ENCODE results near the gene SIAH2. TPM values are rescaled to one million over a fixed set of nuclear protein-coding genes. Genes with fewer than 3 reads are reported as not detected.

SIAH2 gene
- total RNA-seq, 1 donor, result 22.5 TPM

DNA sequence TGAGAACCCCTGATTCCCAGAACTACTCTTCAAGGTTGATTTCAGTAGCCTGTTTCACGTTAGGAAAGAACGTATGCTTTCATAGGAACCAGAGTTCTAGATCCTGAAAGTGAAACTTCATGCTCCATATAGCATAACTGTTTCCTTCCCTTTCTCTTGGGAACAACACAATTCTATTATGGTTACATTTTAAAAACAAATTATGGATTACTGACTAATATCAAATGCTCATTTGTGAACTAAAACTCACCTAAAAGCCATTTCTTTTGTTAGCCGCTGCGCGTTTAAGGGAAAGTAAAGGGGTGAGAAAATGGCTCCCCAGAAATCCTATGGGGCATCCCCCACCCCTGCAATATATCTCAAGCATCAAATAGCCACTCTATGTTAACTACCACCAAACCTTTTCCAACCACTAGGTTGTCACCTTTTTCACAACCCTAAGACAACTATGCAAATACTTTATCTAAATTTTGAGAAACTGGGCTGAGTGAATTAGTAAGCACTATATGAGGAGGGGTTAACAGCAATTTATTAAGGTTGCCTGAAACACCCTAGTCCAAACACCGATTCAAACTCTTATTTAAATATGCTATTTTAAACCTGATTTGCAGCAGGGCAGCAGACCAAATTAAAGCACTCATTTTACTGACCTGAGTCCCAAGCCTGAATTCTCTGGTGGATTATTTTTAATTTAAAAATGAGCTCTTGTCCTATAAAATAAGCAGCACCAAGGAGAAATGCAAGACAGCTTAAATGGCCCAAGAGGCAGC, 2.4 kb downstream of the SIAH2 start:
- TF ChIP-seq, protein P1, sequence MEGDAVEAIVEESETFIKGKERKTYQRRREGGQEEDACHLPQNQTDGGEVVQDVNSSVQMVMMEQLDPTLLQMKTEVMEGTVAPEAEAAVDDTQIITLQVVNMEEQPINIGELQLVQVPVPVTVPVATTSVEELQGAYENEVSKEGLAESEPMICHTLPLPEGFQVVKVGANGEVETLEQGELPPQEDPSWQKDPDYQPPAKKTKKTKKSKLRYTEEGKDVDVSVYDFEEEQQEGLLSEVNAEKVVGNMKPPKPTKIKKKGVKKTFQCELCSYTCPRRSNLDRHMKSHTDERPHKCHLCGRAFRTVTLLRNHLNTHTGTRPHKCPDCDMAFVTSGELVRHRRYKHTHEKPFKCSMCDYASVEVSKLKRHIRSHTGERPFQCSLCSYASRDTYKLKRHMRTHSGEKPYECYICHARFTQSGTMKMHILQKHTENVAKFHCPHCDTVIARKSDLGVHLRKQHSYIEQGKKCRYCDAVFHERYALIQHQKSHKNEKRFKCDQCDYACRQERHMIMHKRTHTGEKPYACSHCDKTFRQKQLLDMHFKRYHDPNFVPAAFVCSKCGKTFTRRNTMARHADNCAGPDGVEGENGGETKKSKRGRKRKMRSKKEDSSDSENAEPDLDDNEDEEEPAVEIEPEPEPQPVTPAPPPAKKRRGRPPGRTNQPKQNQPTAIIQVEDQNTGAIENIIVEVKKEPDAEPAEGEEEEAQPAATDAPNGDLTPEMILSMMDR (IDR thresholded peaks at IDR 0.05; ENCODE audit: insufficient read depth, low read length), result no peak
- DNase-seq (ENCODE audit: low read depth), result no peak
- H3K4me3 ChIP-seq (ENCODE audit: low read depth, low read length), result peak overlapping the region; percentile 97

DNA sequence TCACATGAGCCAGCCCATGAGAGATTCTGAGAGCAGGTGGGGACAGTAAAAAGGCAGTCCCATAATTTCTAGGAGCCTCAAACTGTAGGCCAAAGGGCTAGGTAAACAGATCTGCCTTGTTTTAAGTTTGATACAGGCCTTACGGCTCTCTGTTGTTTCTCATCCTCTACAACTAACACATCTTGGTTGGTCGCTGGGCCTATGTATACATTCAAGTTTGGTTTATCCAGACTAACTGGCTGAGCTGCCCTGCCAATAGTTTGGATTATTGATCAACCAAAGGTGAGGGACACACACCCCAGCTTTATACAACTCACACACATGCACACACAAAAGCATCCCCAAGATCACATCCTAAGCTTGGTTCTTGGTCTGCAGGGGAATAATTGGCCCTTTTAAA, 3.0 kb downstream of the SIAH2 start:
- TF ChIP-seq, protein P1 (IDR thresholded peaks at IDR 0.05; ENCODE audit: insufficient read depth, low read length), result no peak
- no peak for DNase-seq (ENCODE audit: low read depth)
- peak overlapping the region; percentile 97 for H3K4me3 ChIP-seq (ENCODE audit: low read depth, low read length)

DNA sequence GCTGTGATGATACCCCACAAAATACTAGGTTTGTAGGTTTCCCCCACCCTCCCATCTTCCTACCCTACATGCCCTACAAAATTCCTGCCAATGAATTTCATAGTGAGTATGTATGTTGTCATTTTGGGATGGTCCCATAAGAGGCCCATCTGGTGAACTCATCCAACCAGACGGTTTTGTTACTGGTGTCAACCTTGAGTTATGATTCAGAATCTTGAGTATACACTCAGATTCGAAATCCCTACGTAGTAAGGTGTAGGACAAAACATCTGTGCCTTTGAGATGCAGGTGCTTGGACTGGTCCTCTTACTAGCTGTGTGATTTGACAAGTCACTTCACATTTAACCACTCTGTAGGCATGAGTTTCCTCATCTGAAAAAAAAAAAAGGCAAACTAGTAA, 3.6 kb downstream of the SIAH2 start:
- no peak for DNase-seq (ENCODE audit: low read depth)
- H3K4me3 ChIP-seq (ENCODE audit: low read depth, low read length), result peak overlapping the region; percentile 97
- TF ChIP-seq, protein P1 (IDR thresholded peaks at IDR 0.05; ENCODE audit: insufficient read depth, low read length), result no peak

DNA sequence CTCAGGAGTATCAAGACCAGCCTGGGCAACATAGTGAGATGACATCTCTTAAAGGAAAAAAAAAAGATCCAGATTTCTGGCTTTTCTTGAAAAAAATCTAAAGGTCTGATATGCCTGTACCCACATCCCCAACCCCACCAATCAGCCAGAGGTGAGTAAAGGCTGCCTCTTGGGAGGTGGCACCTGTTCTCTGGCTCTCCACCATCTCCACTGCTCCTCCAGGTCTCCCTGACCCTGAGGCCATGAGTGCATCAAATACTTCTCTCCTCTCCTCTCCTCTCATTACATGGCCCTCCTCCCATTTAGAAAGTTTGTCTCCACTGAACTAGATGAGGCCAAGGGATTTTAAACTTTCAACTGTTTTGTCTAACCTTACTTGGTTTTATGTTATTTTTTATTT, 5.2 kb downstream of the SIAH2 start:
- DNase-seq (ENCODE audit: low read depth), result no peak
- TF ChIP-seq, protein P1 (IDR thresholded peaks at IDR 0.05; ENCODE audit: insufficient read depth, low read length), result no peak

DNA sequence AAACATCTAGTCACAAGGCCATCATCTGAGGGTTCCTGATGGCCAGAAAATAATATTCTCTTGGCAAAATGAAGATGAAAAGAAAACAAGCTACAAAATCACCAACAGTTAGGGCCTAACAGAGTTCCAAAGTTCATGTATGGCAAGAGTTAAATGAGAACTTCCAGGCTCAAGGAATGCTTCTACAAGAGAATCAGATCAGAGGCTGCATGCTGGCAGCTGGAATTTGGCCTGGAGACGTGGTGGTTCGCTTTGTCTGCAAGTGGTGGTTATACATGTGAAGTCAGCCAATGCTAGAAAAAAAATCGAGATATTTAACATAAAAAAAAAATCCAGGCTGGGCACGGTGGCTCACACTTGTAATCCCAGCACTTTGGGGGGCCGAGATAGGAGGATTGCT, 5.6 kb downstream of the SIAH2 start:
- no peak for DNase-seq (ENCODE audit: low read depth)
- TF ChIP-seq, protein P1 (IDR thresholded peaks at IDR 0.05; ENCODE audit: insufficient read depth, low read length), result no peak
- H3K4me3 ChIP-seq (ENCODE audit: low read depth, low read length), result no peak overlapping the region

More for the DNA sequence above, 5.2 kb downstream of the SIAH2 start:
- no peak overlapping the region for H3K4me3 ChIP-seq (ENCODE audit: low read depth, low read length)

DNA sequence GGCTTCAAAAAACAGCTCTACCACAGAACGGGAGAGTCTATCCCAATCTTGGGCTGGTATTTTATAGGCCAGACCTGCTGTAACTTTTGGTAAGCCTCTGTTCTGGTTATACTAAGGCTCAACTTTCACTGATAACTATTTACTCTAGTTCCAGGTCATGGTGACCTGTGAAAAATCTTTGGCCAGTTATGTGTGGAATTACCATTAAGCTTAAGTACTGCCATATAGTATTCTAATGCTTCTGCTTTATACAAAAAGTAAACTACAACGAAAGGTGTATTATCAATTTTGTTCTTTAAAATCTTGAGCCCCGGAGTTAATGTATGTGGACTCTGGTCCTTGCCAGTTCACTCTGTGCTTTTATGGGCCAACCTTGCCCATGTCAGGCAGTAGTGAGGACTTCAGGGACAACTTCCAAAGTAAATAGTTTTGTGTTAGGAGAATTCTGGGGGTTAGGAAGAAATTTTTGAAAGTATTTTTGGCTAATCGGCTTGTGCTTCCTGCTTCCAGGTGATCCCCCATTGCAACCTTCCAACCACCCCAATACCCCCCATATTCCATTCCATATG, 6.4 kb downstream of the SIAH2 start:
- no peak for DNase-seq (ENCODE audit: low read depth)
- TF ChIP-seq, protein P1 (IDR thresholded peaks at IDR 0.05; ENCODE audit: insufficient read depth, low read length), result no peak
- no peak overlapping the region for H3K4me3 ChIP-seq (ENCODE audit: low read depth, low read length)

Measured in fibroblast of the aortic adventitia (primary cell).